ENCODE measurements around the gene CD74. TPM values are rescaled to one million over a fixed set of nuclear protein-coding genes. Genes with fewer than 3 reads are reported as not detected.
A peak's percentile ranks its signal among the peaks of the same experiment; 100 is the strongest.

Gene CD74
- total RNA-seq, 4 donors from 2014 or later: 123 to 291 (median 160) TPM

DNA sequence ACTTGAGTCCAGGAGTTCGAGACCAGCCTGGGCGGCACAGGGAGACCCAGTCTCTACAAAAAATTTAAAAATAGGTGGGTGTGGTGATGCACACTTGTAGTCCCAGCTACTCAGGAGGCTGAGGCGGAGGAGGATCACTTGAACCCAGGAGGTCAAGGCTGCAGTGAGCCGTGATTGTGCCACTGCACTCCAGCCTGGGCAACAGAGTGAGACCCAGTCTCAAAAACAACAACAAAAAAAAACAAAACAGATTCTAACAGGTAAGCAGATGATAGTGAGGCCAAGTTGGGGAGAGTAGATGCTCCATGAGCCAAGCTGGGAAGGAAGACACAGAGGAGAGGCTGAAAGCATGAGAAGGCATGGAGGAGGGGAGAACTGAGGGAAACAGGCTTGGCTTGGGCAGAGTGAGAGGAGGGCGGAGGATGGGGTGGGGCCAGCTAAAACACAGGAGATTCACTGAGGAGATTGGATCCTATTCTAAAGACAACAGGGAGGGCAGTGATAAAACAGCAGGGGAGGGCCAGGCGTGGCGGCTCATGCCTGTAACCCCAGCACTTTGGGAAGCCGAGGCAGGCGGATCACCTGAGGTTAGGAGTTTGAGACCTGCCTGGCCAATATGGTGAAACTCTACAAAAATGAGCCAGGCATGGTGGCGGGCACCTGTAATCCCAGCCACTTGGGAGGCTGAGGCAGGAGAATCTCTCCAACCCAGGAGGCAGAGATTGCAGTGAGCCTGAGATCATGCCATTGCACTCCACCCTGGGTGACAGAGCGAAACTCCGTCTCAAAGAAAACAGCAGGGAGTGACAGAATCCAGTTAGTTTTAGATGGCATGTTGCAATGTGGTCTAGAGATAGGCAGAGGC, 28.5 kb upstream of the CD74 start:
- Histone ChIP-seq H3K27ac (peak overlapping the region in 1 of 4 donors; percentile 57), H3K4me1 (peaks cover 10 to 14% of the 10 kb centered on the region in 2 donors), H3K4me3 (no peak overlapping the region), H3K27me3 (no peaks in the 10 kb centered on the region), H3K36me3 (peaks cover 0 to 31% of the 10 kb centered on the region in 2 donors), H3K9me3 (no peaks in the 10 kb centered on the region)
- ATAC-seq: no peak
- intact Hi-C loops (cut with DNase I; ENCODE audit: low total_unique reads): loop anchor here (10.0 kb wide), 1 partner anchor 234 kb away; no protein-coding TSS in a partner anchor
- in situ Hi-C loops (cut with MboI; ENCODE audit: low sequenced_read_pairs in 4 of 4): no loop called here
- no peak for TF ChIP-seq POLR2A (IDR thresholded peaks at IDR 0.05)
- TF ChIP-seq, protein P1, sequence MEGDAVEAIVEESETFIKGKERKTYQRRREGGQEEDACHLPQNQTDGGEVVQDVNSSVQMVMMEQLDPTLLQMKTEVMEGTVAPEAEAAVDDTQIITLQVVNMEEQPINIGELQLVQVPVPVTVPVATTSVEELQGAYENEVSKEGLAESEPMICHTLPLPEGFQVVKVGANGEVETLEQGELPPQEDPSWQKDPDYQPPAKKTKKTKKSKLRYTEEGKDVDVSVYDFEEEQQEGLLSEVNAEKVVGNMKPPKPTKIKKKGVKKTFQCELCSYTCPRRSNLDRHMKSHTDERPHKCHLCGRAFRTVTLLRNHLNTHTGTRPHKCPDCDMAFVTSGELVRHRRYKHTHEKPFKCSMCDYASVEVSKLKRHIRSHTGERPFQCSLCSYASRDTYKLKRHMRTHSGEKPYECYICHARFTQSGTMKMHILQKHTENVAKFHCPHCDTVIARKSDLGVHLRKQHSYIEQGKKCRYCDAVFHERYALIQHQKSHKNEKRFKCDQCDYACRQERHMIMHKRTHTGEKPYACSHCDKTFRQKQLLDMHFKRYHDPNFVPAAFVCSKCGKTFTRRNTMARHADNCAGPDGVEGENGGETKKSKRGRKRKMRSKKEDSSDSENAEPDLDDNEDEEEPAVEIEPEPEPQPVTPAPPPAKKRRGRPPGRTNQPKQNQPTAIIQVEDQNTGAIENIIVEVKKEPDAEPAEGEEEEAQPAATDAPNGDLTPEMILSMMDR (IDR thresholded peaks at IDR 0.05 in 4 of 5, conservative IDR thresholded peaks at IDR 0.05 in 1 of 5): no peak
- DNase-seq: no peak

DNA sequence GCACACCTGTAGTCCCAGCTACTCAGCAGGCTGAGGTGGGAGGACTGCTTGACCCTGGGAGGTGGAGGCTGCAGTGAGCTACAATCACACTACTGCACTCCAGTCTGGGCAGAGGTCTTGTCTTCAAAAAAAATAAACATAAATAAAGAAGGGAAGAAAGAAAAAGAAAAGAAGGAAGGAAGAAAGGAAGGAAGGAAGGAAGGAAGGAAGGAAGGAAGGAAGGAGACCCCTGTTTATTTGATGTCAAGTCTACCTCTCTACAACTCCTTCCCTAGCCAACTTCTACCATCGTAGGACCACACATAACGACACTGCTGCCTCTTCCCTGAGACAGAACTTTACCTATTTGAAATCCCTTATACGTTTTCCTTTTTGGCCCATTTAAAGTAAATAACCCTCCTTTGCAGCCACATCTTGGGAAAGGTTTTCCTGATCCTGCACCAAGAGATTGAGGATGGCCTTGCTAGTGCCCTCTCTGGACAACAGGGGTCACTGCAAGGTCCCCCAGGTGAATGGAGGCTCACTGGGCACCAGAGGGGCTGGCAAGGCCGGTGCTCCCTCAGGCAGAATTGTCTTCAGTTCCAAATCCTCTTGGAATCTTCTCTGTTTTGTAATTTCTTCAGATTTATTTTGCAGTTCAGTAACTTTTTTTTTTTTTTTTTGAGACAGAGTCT, 26.3 kb upstream of the CD74 start:
- H3K27me3 ChIP-seq: no peaks in the 10 kb centered on the region
- H3K4me3 ChIP-seq: no peak overlapping the region
- H3K36me3 ChIP-seq: peaks cover 0 to 9% of the 10 kb centered on the region in 2 donors
- no peak for DNase-seq
- no peak for ATAC-seq
- in situ Hi-C loops (cut with MboI; ENCODE audit: low sequenced_read_pairs in 4 of 4): no loop called here
- intact Hi-C loops (cut with DNase I; ENCODE audit: low total_unique reads): loop anchor here (5.0 to 10.0 kb wide), 2 partner anchors 82 to 164 kb away; partner anchors contain the start of gene TCOF1
- H3K27ac ChIP-seq: no peak overlapping the region
- H3K4me1 ChIP-seq: peaks cover 10 to 14% of the 10 kb centered on the region in 2 donors
- H3K9me3 ChIP-seq: no peaks in the 10 kb centered on the region
- TF ChIP-seq, protein P1 (IDR thresholded peaks at IDR 0.05 in 4 of 5, conservative IDR thresholded peaks at IDR 0.05 in 1 of 5): peak in 3 of 5 experiments; percentile 6 to 51 (median 24)
- no peak for TF ChIP-seq POLR2A (IDR thresholded peaks at IDR 0.05)

DNA sequence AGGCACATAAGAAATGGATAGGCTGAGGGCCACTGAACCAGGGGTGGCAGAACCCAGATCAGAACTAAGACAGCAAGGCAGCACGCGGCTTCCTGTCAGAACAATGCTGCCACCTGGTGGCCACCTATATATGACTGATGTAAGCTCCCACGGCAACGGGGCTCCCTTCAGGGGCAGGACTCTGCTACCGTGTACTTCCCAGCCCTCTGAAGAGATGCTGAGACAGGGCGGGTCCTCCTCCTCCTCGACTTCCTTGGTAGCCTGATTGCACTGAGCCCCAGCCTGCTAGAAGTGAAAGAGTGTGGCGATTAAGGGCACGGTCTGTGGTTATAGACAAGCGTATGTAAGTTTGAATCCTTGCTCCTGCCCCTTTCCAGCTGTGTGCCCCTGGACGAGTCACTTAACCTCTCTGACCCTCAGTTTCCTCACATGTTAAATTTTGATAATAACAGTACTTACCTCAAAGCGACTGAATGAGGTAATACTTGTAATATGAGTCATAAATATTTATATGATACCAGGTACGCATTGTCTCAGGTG, 23.5 kb upstream of the CD74 start:
- in situ Hi-C loops (cut with MboI; ENCODE audit: low sequenced_read_pairs in 4 of 4) (no loop called here), intact Hi-C loops (cut with DNase I; ENCODE audit: low total_unique reads) (loop anchor here (5.0 to 10.0 kb wide), 2 partner anchors 79 to 161 kb away; partner anchors contain the start of gene TCOF1)

DNA sequence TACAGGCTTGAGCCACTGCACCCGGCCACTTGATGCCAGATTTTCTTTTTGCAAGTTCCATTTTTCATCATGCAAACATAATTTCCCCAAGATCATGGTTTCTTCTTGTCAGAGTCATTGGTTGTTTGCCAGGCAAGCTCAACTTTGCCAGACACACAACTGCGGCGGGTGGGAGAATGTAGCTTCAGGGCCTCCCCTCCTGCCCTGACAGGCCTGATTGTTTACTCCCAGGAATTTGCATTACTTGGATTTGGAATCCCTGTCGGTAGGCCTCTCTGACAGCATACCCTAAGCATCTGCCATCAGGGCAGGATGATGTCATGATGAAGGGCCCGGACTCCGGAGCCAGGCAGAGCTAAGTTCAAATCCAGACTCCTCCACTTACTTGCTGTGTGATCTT, 21.8 kb upstream of the CD74 start:
- in situ Hi-C loops (cut with MboI; ENCODE audit: low sequenced_read_pairs in 4 of 4): no loop called here
- TF ChIP-seq, protein P1 (IDR thresholded peaks at IDR 0.05 in 4 of 5, conservative IDR thresholded peaks at IDR 0.05 in 1 of 5): no peak
- TF ChIP-seq POLR2A (IDR thresholded peaks at IDR 0.05): no peak

More for the DNA sequence above, 23.5 kb upstream of the CD74 start:
- H3K4me3 ChIP-seq: no peak overlapping the region
- DNase-seq: peak; percentile 65 to 82
- no peaks in the 10 kb centered on the region for H3K9me3 ChIP-seq
- no peaks in the 10 kb centered on the region for H3K36me3 ChIP-seq
- H3K27ac ChIP-seq: no peak overlapping the region
- TF ChIP-seq, protein P1 (IDR thresholded peaks at IDR 0.05 in 4 of 5, conservative IDR thresholded peaks at IDR 0.05 in 1 of 5): peak; percentile 77 to 91 (median 87)
- no peak for TF ChIP-seq POLR2A (IDR thresholded peaks at IDR 0.05)
- no peaks in the 10 kb centered on the region for H3K27me3 ChIP-seq
- H3K4me1 ChIP-seq: no peaks in the 10 kb centered on the region
- ATAC-seq: peak; percentile 86 to 94

More for the DNA sequence above, 21.8 kb upstream of the CD74 start:
- no peak for ATAC-seq
- Histone ChIP-seq H3K4me1 (no peaks in the 10 kb centered on the region), H3K9me3 (no peaks in the 10 kb centered on the region), H3K27me3 (no peaks in the 10 kb centered on the region), H3K36me3 (no peaks in the 10 kb centered on the region), H3K4me3 (no peak overlapping the region), H3K27ac (no peak overlapping the region)
- intact Hi-C loops (cut with DNase I; ENCODE audit: low total_unique reads): loop anchor here (10.0 kb wide), 1 partner anchor 160 kb away; no protein-coding TSS in a partner anchor
- DNase-seq: no peak

Measured in gastrocnemius medialis (tissue), 4 donors.